HepG2 (cell line): ENCODE results near the gene PNPLA8. TPM values are rescaled to one million over a fixed set of nuclear protein-coding genes. Genes with fewer than 3 reads are reported as not detected.

Source experiments
- ATAC-seq: fragments of 200-7000 bp; cut with Tn5 transposase; 3 replicates; pipeline ENCODE4 v1.9.1; 2020; ENCODE audit warnings: mild to moderate bottlenecking, moderate library complexity
- BruUV-seq: library from RNA; stranded (reverse); fragments of 400-500 nt; replicated peaks from 2 replicates; lab custom pipeline; 2021; lab: Mats Ljungman, UMichigan
- CTCF ChIA-PET: fragments of 300-600 bp; formaldehyde crosslinking; extraction: SDS; loops from one replicate; lab custom pipeline; 2021; ENCODE audit warnings: low total read pairs, inconsistent platforms, low intra/inter-chr PET ratio; lab: Yijun Ruan, JAX
- POLR2A ChIA-PET: fragments of 350-600 bp; sonication (Branson Sonifier 250); formaldehyde crosslinking; loops from one replicate; lab custom pipeline; 2020; ENCODE audit warnings: antibody characterized with exemption, inconsistent platforms; lab: Yijun Ruan, JAX
- DNase-seq: peaks from one replicate; pipeline ENCODE4 v3.0.0-alpha.2; 2015; ENCODE audit warnings: low spot score
- FAIRE-seq: peaks from 3 replicates; lab custom pipeline; 2011; peaks lifted over from hg19 to GRCh38; lab: Jason Lieb, UNC
- H2AFZ ChIP-seq: one replicate; pipeline ENCODE4 v1.6.1; 2011; ENCODE audit warnings: low read length, inconsistent platforms
- H3K27ac ChIP-seq: fragments of 300-600 bp; 3 replicates; pipeline ENCODE4 v1.8.0; 2011; ENCODE audit warnings: mixed run types, mild to moderate bottlenecking, mixed read lengths, low read length, inconsistent platforms; ENCODE audit not compliant: insufficient read depth; ENCODE audit errors: extremely low read length
- H3K27me3 ChIP-seq, 2 experiments: fragments of 200-600 bp in 1 of 2; 2 replicates in 1 of 2; 3 replicates in 1 of 2; pipeline versions ENCODE4 v1.6.0 to v1.8.0; 2011; ENCODE audit warnings: low read length in 2 of 2, mild to moderate bottlenecking in 2 of 2, moderate library complexity in 2 of 2, inconsistent platforms in 1 of 2; ENCODE audit not compliant: insufficient read depth in 2 of 2, control insufficient read depth in 1 of 2
- H3K36me3 ChIP-seq, 2 experiments: fragments of 200-600 bp in 1 of 2; replicated peaks in 1 of 2; 2 replicates in 1 of 2; 3 replicates in 1 of 2; pipeline versions ENCODE4 v1.5.1 to v1.8.0; 2011; ENCODE audit warnings: low read length in 2 of 2, inconsistent platforms in 1 of 2; ENCODE audit not compliant: insufficient read depth in 2 of 2, control insufficient read depth in 1 of 2
- H3K4me1 ChIP-seq: 2 replicates; pipeline ENCODE4 v1.5.1; 2012; ENCODE audit warnings: low read length, inconsistent platforms; ENCODE audit not compliant: insufficient read depth
- H3K4me2 ChIP-seq: 2 replicates; pipeline ENCODE4 v1.6.0; 2011; ENCODE audit warnings: low read depth, low read length, inconsistent platforms
- H3K4me3 ChIP-seq, 3 experiments: fragments of 200-600 bp in 1 of 3; sonication (generic), shearing (Covaris generic) in 1 of 3; replicated peaks in 1 of 3; 2 replicates each; pipeline ENCODE4 v1.5.1; 2011 to 2016; ENCODE audit warnings: low read length in 3 of 3, inconsistent platforms in 2 of 3, low read depth in 2 of 3, mild to moderate bottlenecking in 2 of 3, control low read depth in 1 of 3, mixed read lengths in 1 of 3; ENCODE audit not compliant: insufficient read depth in 1 of 3
- H3K79me2 ChIP-seq: one replicate; pipeline ENCODE4 v1.6.1; 2011; ENCODE audit warnings: low read length, inconsistent platforms; ENCODE audit not compliant: insufficient read depth
- H3K9ac ChIP-seq: 2 replicates; pipeline ENCODE4 v1.6.0; 2011; ENCODE audit warnings: mild to moderate bottlenecking, low read depth, low read length, inconsistent platforms; ENCODE audit not compliant: insufficient read depth
- H3K9me3 ChIP-seq: 2 replicates; pipeline ENCODE4 v1.5.1; 2012; ENCODE audit warnings: mild to moderate bottlenecking, low read length
- H4K20me1 ChIP-seq: 2 replicates; pipeline ENCODE4 v1.6.0; 2011; ENCODE audit warnings: inconsistent platforms, mild to moderate bottlenecking, low read length, moderate library complexity; ENCODE audit not compliant: insufficient read depth
- IKZF4 ChIP-seq: sonication (generic); formaldehyde crosslinking; IDR thresholded peaks from 2 replicates; pipeline ENCODE4 v1.5.1; 2020; ENCODE audit warnings: borderline replicate concordance, mild to moderate bottlenecking, low read depth, missing genetic modification reagents; ENCODE audit errors: not compliant biosample characterization
- NR3C1 ChIP-seq: sonication (generic); formaldehyde crosslinking; IDR thresholded peaks from 2 replicates; pipeline ENCODE4 v1.4.0; 2020; ENCODE audit warnings: missing genetic modification reagents
- PHB2 ChIP-seq: fragments of 450-650 bp; IDR thresholded peaks from 2 replicates; pipeline ENCODE4 v1.6.1; 2018; ENCODE audit not compliant: partially characterized antibody
- ZBTB20 ChIP-seq: sonication (generic); formaldehyde crosslinking; IDR thresholded peaks from 2 replicates; pipeline ENCODE4 v1.8.1; 2023; ENCODE audit warnings: missing genetic modification reagents, low read depth, mild to moderate bottlenecking, borderline replicate concordance
- ZNF318 ChIP-seq: sonication (generic); formaldehyde crosslinking; IDR thresholded peaks from 2 replicates; pipeline ENCODE4 v1.4.0; 2020; ENCODE audit warnings: mild to moderate bottlenecking, missing genetic modification reagents
- ZNF33B ChIP-seq: sonication (generic); formaldehyde crosslinking; IDR thresholded peaks from 2 replicates; pipeline ENCODE4 v1.5.1; 2020; ENCODE audit warnings: mild to moderate bottlenecking, missing genetic modification reagents
- ZNF703 ChIP-seq: sonication (generic); formaldehyde crosslinking; IDR thresholded peaks from 2 replicates; pipeline ENCODE4 v1.5.1; 2020; ENCODE audit warnings: missing genetic modification reagents, mild to moderate bottlenecking, moderate library complexity, borderline replicate concordance
- ZNF772 ChIP-seq: sonication (generic); formaldehyde crosslinking; IDR thresholded peaks from 2 replicates; pipeline ENCODE4 v1.5.0; 2020; ENCODE audit warnings: mild to moderate bottlenecking, missing genetic modification reagents
- WGBS: methylation state at CpG from one replicate; pipeline ENCODE4 v1.1.6; 2017; ENCODE audit warnings: low lambda C conversion rate; 5-methylcytosine and 5-hydroxymethylcytosine counted together
- in situ Hi-C: cut with HindIII; loops from 2 replicates; pipeline ENCODE4 v1.10.0; 2017; ENCODE audit warnings: low pct_unique_long_range_greater_than_20kb; ENCODE audit not compliant: extremely low pct_ligation_motif_present
- intact Hi-C: fragments of 100-400 bp; cut with micrococcal nuclease; formaldehyde crosslinking; loops from one replicate; pipeline ENCODE4 v1.10.0; 2022; ENCODE audit not compliant: unreplicated experiment
- polyA plus RNA-seq, 8 experiments: library from polyadenylated mRNA; depleted of rRNA in 3 of 8; stranded (reverse) in 7 of 8; unstranded in 1 of 8; fragments of >200 nt; fragmentation: Illumina TruSeq in 4 of 8; extraction: Trizol in 4 of 8; gene quantifications; 2 replicates each; pipeline versions ENCODE4 v1.2.1 to v1.2.3, GENCODE V29; 2011 to 2016; ENCODE audit warnings: low read depth in 4 of 8, missing spikeins in 1 of 8, mixed read lengths in 1 of 8; ENCODE audit not compliant: insufficient read depth in 1 of 8
- total RNA-seq, 5 experiments: library from RNA; depleted of rRNA; stranded (reverse); fragments of >200 nt; fragmentation: Illumina TruSeq; extraction: Trizol; gene quantifications; 2 replicates each; pipeline ENCODE4 v1.2.3, GENCODE V29; 2016; ENCODE audit warnings: low read depth in 1 of 5

PNPLA8 gene
- total and polyA plus RNA-seq, 2 of the 13 experiments (the other 11 are each of a cell fraction or from before 2014, with no cell fraction given), result 6.3 to 11.4 TPM

GRCh38 chr7:108421720-108422331 lies 104.1 kb downstream of the PNPLA8 start:
- POLR2A ChIA-PET, result no interaction called here
- no peak overlapping the region for H3K9ac ChIP-seq
- in situ Hi-C loops, result no loop called here
- H3K27ac ChIP-seq, result no peak overlapping the region
- FAIRE-seq (no peak), ATAC-seq (no peak), DNase-seq (no peak)
- intact Hi-C loops, result no loop called here
- H3K9me3 ChIP-seq, result no peaks in the 10 kb centered on the region
- H3K4me2 ChIP-seq, result no peak overlapping the region
- H3K36me3 ChIP-seq, result no peaks in the 10 kb centered on the region
- BruUV-seq, result no TSS peak
- H3K4me3 ChIP-seq, result no peak overlapping the region
- H3K4me1 ChIP-seq, result no peaks in the 10 kb centered on the region
- H2AFZ ChIP-seq, result no peak overlapping the region
- H3K27me3 ChIP-seq, result no peaks in the 10 kb centered on the region
- WGBS, result 0% methylated on average over 3 of the region's 3 CpGs
- H3K79me2 ChIP-seq, result no peaks in the 10 kb centered on the region
- TF ChIP-seq PHB2 (no peak), ZNF703 (no peak), ZBTB20 (CRISPR knock-in tag) (no peak), ZNF772 (CRISPR knock-in tag) (no peak), IKZF4 (CRISPR knock-in tag) (no peak), ZNF318 (CRISPR knock-in tag) (no peak), NR3C1 (CRISPR knock-in tag) (no peak), ZNF33B (CRISPR knock-in tag) (no peak)
- no peaks in the 10 kb centered on the region for H4K20me1 ChIP-seq
- CTCF ChIA-PET, result no interaction called here
